IPS-18c (cell line): ENCODE data around the gene ATG5.

Experiments used
- H3K4me3 ChIP-seq: 2 replicates; pipeline ENCODE4 v1.7.0; 2013; ENCODE audit warnings: low read depth, mild to moderate bottlenecking, low read length, moderate library complexity; ENCODE audit not compliant: insufficient read depth
- H3K9me3 ChIP-seq: one replicate; pipeline ENCODE4 v1.6.1; 2013; ENCODE audit warnings: mild to moderate bottlenecking, low read length, moderate library complexity; ENCODE audit not compliant: control insufficient read depth, insufficient read depth

The ATG5 gene

GRCh38 chr6:106325336-106326178 is at the start of gene ATG5:
Gene ATG5, minus strand, starts transcription at chr6:106325760. Its CDS starts 9,552 bp downstream, at chr6:106316208.
- no peaks in the 10 kb centered on the region for H3K9me3 ChIP-seq
- H3K4me3 ChIP-seq, result peak within 1 kb of the TSS; percentile 78

- Histone ChIP-seq H3K4me3 (no peak overlapping the region), H3K9me3 (no peaks in the 10 kb centered on the region)
These were observed 48.1 kb upstream of the ATG5 start for GRCh38 chr6:106373502-106374239.

GRCh38 chr6:106372838-106373501 is 47.4 kb upstream of the ATG5 start:
- no peak overlapping the region for H3K4me3 ChIP-seq
- H3K9me3 ChIP-seq, result no peaks in the 10 kb centered on the region

- H3K4me3 ChIP-seq, result no peak overlapping the region
- no peaks in the 10 kb centered on the region for H3K9me3 ChIP-seq
These were observed 45.1 kb upstream of the ATG5 start for GRCh38 chr6:106370639-106371038.

- no peaks in the 10 kb centered on the region for H3K9me3 ChIP-seq
- H3K4me3 ChIP-seq, result no peak overlapping the region
These were observed 44.2 kb upstream of the ATG5 start for GRCh38 chr6:106369739-106370138.

- no peak overlapping the region for H3K4me3 ChIP-seq
These were observed 38.0 kb upstream of the ATG5 start for GRCh38 chr6:106363401-106364138.

GRCh38 chr6:106360989-106361430 is 35.5 kb upstream of the ATG5 start:
- Histone ChIP-seq H3K4me3 (peak overlapping the region; percentile 69), H3K9me3 (no peaks in the 10 kb centered on the region)

More at GRCh38 chr6:106363401-106364138, 38.0 kb upstream of the ATG5 start:
- H3K9me3 ChIP-seq, result no peaks in the 10 kb centered on the region

- H3K9me3 ChIP-seq, result no peaks in the 10 kb centered on the region
- H3K4me3 ChIP-seq, result peak within 1 kb of the TSS; percentile 69
These were observed 34.9 kb upstream of the ATG5 start, which contains the start of gene CRYBG1 for GRCh38 chr6:106360410-106360988. Gene CRYBG1, plus strand, starts transcription at chr6:106360717. Its CDS starts 192 bp downstream, at chr6:106360909.

GRCh38 chr6:106359959-106360409 is 34.4 kb upstream of the ATG5 start:
- Histone ChIP-seq H3K9me3 (no peaks in the 10 kb centered on the region), H3K4me3 (peak overlapping the region; percentile 47)

GRCh38 chr6:106356378-106356777 is 30.8 kb upstream of the ATG5 start:
- Histone ChIP-seq H3K4me3 (no peak overlapping the region), H3K9me3 (no peaks in the 10 kb centered on the region)

- no peak overlapping the region for H3K4me3 ChIP-seq
- no peaks in the 10 kb centered on the region for H3K9me3 ChIP-seq
These were observed 21.7 kb upstream of the ATG5 start for GRCh38 chr6:106347219-106347618.

- Histone ChIP-seq H3K9me3 (no peaks in the 10 kb centered on the region), H3K4me3 (no peak overlapping the region)
These were observed 13.9 kb upstream of the ATG5 start for GRCh38 chr6:106339334-106340029.

- H3K4me3 ChIP-seq, result no peak overlapping the region
- H3K9me3 ChIP-seq, result no peaks in the 10 kb centered on the region
These were observed 9.3 kb upstream of the ATG5 start for GRCh38 chr6:106334646-106335448.

- H3K9me3 ChIP-seq, result no peaks in the 10 kb centered on the region
- H3K4me3 ChIP-seq, result peak overlapping the region; percentile 78
These were observed 729 bp downstream of the ATG5 start for GRCh38 chr6:106324726-106325335.

GRCh38 chr6:106321940-106322339 is 3.6 kb downstream of the ATG5 start:
- H3K9me3 ChIP-seq, result no peaks in the 10 kb centered on the region
- H3K4me3 ChIP-seq, result no peak overlapping the region
